Type B pancreatic cell (in vitro differentiated cells): ENCODE measurements around the gene GBP3. TPM values are rescaled to one million over a fixed set of nuclear protein-coding genes. Genes with fewer than 3 reads are reported as not detected.
"Not testable (repeated sequence)": the region's sequence is repeated elsewhere in the genome, so short reads cannot be mapped to it uniquely, and the experiment has no call there.

Experiments used
- DNase-seq: peaks from one replicate; pipeline ENCODE4 v3.0.0; 2021; ENCODE audit warnings: mixed read lengths; ENCODE audit not compliant: unreplicated experiment; ENCODE audit errors: extremely low spot score
- H3K27ac Mint-ChIP-seq: 2 replicates; pipeline ENCODE4 v1.8.0; 2021; ENCODE audit warnings: mild to moderate bottlenecking, mixed read lengths
- H3K27me3 Mint-ChIP-seq: 2 replicates; pipeline ENCODE4 v1.8.0; 2021; ENCODE audit warnings: mixed read lengths
- H3K36me3 Mint-ChIP-seq: 2 replicates; pipeline ENCODE4 v1.8.0; 2021; ENCODE audit warnings: mixed read lengths
- H3K4me1 Mint-ChIP-seq: one replicate; pipeline ENCODE4 v1.8.0; 2021; ENCODE audit warnings: mixed read lengths; ENCODE audit not compliant: unreplicated experiment
- H3K4me3 Mint-ChIP-seq: 2 replicates; pipeline ENCODE4 v1.8.0; 2021; ENCODE audit warnings: mild to moderate bottlenecking, mixed read lengths
- H3K9me3 Mint-ChIP-seq: 2 replicates; pipeline ENCODE4 v1.8.0; 2021; ENCODE audit warnings: mixed read lengths
- total RNA-seq: library from RNA; stranded (reverse); gene quantifications from 2 replicates; pipeline ENCODE4 v1.2.1, GENCODE V29; 2021; ENCODE audit warnings: low replicate concordance
- TF ChIP-seq, protein P1 (sequence below): fragments of 200-600 bp; sonication (generic); conservative IDR thresholded peaks from 2 replicates; pipeline ENCODE4 v1.5.0; 2021; ENCODE audit warnings: antibody characterized with exemption, mild to moderate bottlenecking

GBP3 gene
- total RNA-seq, 1 donor from 2014 or later, result 10.1 TPM

DNA sequence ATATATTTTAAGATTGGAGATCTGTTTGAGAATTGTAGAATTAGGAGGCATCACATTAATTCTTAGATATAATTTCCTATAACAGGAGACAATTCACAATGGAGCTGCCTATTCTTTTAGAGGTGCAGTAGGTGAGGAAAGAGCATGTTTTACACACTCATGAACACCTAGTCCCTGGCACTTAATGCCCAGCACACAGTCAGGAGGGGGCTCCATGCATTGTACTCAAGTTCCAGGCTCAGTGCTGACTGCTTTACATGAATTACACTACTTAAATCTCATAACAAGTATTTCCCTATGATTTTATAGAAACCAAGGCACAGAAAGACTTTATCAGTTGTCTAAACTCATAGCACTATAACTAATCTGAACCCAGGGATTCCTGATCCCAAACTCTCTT, 360 bp upstream of the GBP3 start:
- TF ChIP-seq, protein P1, sequence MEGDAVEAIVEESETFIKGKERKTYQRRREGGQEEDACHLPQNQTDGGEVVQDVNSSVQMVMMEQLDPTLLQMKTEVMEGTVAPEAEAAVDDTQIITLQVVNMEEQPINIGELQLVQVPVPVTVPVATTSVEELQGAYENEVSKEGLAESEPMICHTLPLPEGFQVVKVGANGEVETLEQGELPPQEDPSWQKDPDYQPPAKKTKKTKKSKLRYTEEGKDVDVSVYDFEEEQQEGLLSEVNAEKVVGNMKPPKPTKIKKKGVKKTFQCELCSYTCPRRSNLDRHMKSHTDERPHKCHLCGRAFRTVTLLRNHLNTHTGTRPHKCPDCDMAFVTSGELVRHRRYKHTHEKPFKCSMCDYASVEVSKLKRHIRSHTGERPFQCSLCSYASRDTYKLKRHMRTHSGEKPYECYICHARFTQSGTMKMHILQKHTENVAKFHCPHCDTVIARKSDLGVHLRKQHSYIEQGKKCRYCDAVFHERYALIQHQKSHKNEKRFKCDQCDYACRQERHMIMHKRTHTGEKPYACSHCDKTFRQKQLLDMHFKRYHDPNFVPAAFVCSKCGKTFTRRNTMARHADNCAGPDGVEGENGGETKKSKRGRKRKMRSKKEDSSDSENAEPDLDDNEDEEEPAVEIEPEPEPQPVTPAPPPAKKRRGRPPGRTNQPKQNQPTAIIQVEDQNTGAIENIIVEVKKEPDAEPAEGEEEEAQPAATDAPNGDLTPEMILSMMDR, result no peak
- no peak for DNase-seq

DNA sequence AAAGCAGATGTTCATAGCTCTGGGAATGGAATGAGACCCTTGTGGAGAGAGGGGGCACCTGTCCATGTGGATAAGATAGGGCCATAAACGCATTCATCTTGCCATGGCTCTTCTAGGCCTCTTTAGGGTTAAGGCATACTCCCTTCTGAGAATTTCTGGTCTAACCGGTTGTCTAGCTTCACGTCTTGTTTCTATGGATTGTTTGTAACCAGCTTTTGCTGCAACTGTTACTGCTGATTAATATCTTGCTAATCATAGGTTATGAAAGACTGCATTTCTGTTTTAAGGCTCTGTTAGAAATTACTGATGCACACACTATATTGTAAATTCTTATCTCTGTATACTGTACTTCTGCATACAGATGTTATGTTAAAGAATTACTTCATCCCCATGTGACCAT, 4.3 kb downstream of the GBP3 start:
- H3K27me3 Mint-ChIP-seq, H3K36me3 Mint-ChIP-seq, DNase-seq, H3K9me3 Mint-ChIP-seq: not testable (repeated sequence)
- Mint-ChIP-seq H3K4me3 (peak overlapping the region; percentile 74), H3K27ac (peak overlapping the region; percentile 90), H3K4me1 (peaks cover 22% of the 10 kb centered on the region)

More for the DNA sequence above, 360 bp upstream of the GBP3 start:
- peaks cover 3% of the 10 kb centered on the region for H3K36me3 Mint-ChIP-seq
- H3K4me1 Mint-ChIP-seq, result peaks cover 22% of the 10 kb centered on the region
- H3K27ac Mint-ChIP-seq, result peak overlapping the region; percentile 91
- peak overlapping the region; percentile 83 for H3K4me3 Mint-ChIP-seq
- no peaks in the 10 kb centered on the region for H3K27me3 Mint-ChIP-seq
- H3K9me3 Mint-ChIP-seq, result peaks cover 5% of the 10 kb centered on the region

DNA sequence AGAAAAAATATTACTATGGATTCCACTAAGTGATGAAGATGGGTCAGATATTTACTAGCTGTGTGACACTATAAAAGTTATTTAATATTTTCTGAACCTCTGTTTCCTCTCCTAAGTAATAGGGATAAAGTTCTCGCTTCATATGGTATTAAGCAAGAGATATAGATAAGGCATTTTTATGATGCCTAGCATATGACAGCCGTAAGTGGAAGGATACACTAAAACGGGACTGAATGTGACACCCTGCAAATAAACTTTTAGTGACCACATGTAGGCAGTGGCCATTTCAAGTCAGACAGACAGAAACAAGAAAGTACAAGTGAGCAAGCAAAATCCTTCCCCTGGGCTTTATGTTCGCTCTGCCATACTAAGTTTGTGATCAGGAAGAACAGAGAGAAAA, 14.2 kb downstream of the GBP3 start:
- TF ChIP-seq, protein P1, result no peak
- Mint-ChIP-seq H3K27me3 (no peaks in the 10 kb centered on the region), H3K27ac (no peak overlapping the region), H3K9me3 (no peaks in the 10 kb centered on the region), H3K36me3 (no peaks in the 10 kb centered on the region), H3K4me1 (no peaks in the 10 kb centered on the region), H3K4me3 (no peak overlapping the region)
- DNase-seq, result no peak

DNA sequence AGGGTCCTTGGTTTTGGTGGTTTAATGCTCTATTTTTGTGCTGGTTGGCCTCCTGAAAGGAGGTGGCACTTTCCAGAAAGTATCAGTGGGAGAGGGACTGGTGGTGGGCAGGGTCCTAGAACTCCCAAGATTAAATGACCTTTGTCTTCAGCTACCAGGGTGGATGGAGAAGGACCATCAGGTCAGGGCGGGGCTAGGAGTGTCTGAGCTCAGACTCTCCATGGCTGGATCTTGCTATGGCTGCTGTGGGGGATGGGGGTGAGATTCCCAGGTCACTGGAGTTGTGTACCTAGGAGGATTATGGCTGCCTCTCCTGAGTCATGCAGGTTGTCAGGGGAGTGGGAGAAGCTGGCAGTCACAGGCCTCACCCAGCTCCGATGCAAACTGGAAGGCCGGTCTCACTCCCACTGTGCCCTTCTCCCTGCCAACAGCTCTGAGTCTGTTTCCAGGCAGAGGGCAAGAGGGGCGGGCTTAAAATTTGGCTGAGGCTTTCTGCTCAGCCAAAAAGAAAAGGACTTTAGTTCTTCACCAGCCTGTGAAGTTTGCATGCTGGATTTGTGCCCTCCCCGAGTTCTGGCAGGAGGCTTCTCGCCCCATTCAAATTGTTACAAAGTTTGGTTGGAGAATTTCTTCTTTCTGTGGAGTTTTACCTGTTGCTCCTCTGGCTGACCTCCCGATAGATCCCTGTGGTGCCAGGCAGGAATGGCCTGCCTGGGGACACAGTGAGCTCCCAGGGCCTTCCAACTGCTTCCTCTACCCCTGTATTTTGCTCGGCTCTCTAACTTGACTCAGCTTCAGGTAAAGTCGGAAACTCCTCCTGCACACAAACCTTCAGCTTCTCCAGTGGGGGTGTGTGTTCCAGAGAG, 17.1 kb downstream of the GBP3 start:
- TF ChIP-seq, protein P1, result no peak
- H3K4me1 Mint-ChIP-seq, result no peaks in the 10 kb centered on the region
- no peak for DNase-seq
- H3K36me3 Mint-ChIP-seq, result no peaks in the 10 kb centered on the region
- no peak overlapping the region for H3K27ac Mint-ChIP-seq
- H3K27me3 Mint-ChIP-seq, result no peaks in the 10 kb centered on the region
- no peak overlapping the region for H3K4me3 Mint-ChIP-seq
- no peaks in the 10 kb centered on the region for H3K9me3 Mint-ChIP-seq

DNA sequence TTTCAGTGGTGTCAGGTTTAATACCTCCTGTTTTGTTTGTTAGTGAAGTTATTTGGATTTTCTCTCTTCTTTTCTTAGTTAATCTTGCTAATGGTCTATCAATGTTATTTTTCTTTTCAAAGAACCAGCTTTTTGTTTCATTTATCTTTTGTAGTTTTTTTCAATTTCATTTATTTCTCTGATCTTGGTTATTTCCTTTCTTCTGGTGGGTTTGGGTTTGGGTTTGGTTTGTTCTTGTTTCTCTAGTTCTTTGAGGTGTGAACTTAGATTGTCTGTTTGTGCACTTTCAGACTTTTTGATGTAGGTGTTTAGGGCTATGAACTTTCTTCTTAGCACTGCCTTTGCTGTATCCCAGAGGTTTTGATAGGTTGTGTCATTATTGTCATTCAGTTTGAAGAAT, 20.5 kb downstream of the GBP3 start:
- not testable (repeated sequence) for H3K9me3 Mint-ChIP-seq, H3K4me1 Mint-ChIP-seq, H3K27ac Mint-ChIP-seq, H3K36me3 Mint-ChIP-seq, H3K27me3 Mint-ChIP-seq, DNase-seq, H3K4me3 Mint-ChIP-seq

DNA sequence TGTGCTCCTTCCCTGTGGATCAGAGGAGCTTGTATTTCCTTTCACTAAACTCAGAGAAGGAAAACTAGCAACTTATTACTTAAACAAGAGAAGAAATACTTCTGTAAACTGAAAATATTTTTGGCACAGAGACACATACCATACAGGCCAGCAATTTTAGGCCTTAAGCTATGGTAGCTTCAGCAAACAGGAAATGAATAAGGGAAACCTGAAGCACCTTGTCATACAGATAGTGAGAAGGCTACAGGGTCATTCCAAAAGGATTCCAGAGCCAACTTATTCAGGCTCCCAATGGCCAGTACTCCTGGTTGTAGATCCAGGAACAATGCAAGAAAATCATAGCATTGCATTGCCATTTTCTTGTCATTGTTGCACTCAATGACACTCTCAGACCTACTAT, 21.2 kb downstream of the GBP3 start:
- Mint-ChIP-seq H3K27ac (no peak overlapping the region), H3K4me1 (no peaks in the 10 kb centered on the region), H3K36me3 (no peaks in the 10 kb centered on the region), H3K4me3 (no peak overlapping the region), H3K27me3 (no peaks in the 10 kb centered on the region), H3K9me3 (no peaks in the 10 kb centered on the region)
- DNase-seq, result no peak
- TF ChIP-seq, protein P1, result no peak
